Activated naive CD4-positive, alpha-beta T cell treated with anti-CD3 and anti-CD28 coated beads, Interleukin-2, amount 10 ng/mL, durations not matched to agents 5 hours and 36 hours (primary cell): ENCODE data around the gene TSPAN14. TPM values are rescaled to one million over a fixed set of nuclear protein-coding genes. Genes with fewer than 3 reads are reported as not detected.

Experiments
- total RNA-seq, 2 experiments: library from RNA; stranded (reverse); gene quantifications; one replicate each; pipeline ENCODE4 v1.2.3, GENCODE V29; 2021

TSPAN14 gene, protein sequence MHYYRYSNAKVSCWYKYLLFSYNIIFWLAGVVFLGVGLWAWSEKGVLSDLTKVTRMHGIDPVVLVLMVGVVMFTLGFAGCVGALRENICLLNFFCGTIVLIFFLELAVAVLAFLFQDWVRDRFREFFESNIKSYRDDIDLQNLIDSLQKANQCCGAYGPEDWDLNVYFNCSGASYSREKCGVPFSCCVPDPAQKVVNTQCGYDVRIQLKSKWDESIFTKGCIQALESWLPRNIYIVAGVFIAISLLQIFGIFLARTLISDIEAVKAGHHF
- 100 to 1,000 TPM; 138 to 145 TPM for total RNA-seq

DNA sequence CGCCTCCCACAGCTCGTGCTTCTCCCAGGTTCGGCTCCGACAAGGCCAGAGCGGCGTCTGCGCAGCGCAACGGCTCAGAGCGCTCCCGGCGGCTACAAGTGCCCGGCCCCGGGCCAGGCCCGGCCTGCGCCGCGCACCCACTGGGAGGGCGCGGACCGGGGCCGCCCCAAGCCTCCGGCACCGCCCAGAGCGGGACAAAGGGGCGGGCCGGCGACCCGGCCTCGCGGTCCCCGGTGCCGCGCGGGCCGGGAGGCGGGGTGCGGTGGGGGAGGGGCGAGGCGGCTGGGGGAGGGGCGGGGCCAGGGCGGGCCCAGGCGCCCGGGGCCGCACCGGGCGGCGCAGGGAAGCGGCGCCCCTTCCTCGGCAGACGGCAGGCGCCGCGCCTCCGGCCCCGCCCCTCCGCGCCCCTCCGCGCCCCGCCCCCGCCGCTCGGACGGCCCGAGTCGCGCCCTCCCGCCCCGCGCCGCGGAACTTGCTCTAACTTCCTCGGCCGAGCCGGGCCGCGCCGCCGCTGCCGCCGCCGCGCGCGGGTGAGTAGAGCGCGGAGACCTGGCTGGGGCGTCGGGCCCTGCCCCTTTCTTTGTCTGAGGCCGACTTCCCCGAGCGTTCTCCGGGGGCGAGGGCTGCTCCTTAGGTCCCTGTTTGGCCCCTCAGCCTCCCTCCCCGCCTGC, at the start of gene TSPAN14:
Gene TSPAN14 (plus strand): TSS at position 469 of the 671 bp plus-strand sequence. CDS start 34,924 bp downstream, outside the sequence.

GRCh38 chr10:80408242-80409101, 45.6 kb upstream of the TSPAN14 start, which contains the start of gene PRXL2A:
Gene PRXL2A (plus strand): TSS chr10:80408551. CDS start chr10:80420468, 11,917 bp downstream.

DNA sequence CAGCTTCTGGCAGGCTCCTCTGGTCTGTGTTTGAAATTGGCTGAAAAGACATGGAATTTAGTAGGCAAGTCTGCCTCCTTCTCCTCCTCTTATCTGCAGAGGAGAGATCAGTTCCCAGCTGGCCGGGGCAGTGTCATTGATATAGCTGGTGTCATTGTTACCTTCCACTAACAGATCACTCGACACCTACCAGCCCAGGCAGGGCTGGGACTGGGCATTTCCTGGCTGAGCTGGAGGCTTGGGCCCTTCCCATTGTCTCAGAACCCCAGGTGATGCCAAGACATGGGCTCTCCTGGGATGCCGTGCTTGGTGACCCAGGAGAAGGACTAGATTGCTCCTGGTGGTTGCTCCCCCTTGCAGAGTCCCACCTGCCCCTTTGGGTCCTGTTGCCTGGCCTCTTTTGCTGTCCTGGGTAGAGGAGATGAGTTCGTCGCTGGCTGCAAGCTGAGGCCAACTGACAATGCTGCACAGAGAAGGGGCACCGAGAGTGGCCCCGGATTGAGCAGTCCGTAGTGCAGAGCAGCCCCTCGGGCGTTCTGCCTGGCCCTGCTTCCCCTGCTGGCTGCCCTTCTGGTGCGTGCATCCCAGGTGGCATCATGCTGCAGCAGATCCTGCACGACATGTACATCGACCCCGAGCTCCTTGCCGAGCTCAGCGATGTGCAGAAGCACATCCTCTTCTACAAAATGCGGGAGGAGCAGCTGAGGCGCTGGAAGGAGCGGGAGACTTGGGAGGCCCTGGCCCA, 83.8 kb downstream of the TSPAN14 start, which contains the start of gene SH2D4B:
Gene SH2D4B (plus strand): TSS at position 167 of the 745 bp plus-strand sequence. CDS start 430 bp downstream, at position 597.

Other genes starting within 250 kb of the TSPAN14 start
- 100 to 1,000 TPM; 281 to 289 TPM for gene ANXA11, start 248.8 kb upstream of the TSPAN14 start, total RNA-seq
- gene MAT1A, start 164.7 kb upstream of the TSPAN14 start, total RNA-seq, result not detected
- not detected for gene DYDC1, start 97.6 kb upstream of the TSPAN14 start, total RNA-seq
- gene DYDC2, start 97.5 kb upstream of the TSPAN14 start, total RNA-seq, result not detected
- gene PRXL2A, start 45.8 kb upstream of the TSPAN14 start, total RNA-seq, result 1 to 10 TPM; 8.5 to 8.8 TPM
- gene SH2D4B, start 83.6 kb downstream of the TSPAN14 start, total RNA-seq, result under 1 TPM; 0.10 to 0.15 TPM